GM12801 (cell line): Measurements from ENCODE around the gene PRKCA.

Experiments
- CTCF ChIP-seq: IDR thresholded peaks from one replicate; pipeline ENCODE4 v1.5.1; 2011; ENCODE audit warnings: control low read depth; ENCODE audit not compliant: insufficient read length; ENCODE audit errors: extremely low read depth

PRKCA gene

DNA sequence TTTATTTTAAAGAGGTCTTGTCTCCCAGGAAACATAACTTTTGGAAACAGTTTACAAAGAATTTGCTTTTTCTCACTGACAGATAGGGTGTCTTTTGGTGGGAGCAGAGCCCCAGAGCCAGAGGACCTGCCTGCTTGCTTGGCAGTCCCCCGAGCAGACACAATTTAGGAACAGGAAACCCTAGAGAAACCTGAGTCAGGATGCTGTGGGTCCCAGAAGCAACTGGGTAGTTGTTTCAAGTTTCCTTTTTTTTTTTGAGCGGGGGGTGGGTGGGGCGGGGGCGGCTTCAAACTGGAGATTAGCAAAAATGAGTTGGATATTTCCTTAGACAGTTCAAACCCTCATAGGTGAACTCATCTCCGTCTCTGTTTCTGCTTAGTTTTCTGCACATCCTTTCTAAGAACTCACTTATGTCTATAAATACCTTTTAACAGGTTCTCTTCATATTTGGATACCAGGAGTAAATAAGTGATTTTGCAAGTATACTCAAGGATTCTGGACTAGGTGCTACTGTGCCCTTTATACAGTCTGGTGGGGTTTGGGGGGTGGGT is 135.1 kb downstream of the PRKCA start:
- no peak for TF ChIP-seq CTCF

GRCh38 chr17:66438101-66438500 is 135.7 kb downstream of the PRKCA start:
- TF ChIP-seq CTCF: no peak

DNA sequence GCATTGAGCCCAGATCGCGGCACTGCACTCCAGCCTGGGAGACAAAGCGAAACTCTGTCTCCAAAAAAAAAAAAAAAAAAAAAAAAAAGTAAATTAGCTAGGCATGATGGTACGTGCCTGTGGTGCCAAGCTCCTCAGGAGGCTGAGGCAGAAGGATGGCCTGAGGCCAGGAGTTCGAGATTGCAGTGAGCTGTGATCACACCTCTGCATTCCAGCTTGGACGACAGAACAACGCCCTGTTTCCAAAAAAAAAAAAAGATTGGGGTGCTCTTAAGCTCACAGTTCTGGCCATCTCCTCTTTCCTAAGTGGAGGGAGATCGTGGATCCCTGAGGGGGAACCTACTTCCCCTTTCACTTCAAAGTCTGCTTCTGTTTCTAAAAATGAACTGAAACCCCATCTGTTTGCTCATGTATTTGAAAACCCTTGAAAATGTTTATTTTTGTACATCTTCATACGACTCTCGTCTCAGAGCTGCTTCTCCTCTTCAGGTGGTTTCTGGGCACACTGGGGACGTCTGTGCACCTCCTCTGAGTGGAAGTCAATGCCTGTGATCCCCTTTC is 138.8 kb downstream of the PRKCA start:
- no peak for TF ChIP-seq CTCF

- no peak for TF ChIP-seq CTCF
These were observed 140.8 kb downstream of the PRKCA start for GRCh38 chr17:66443166-66443565.

GRCh38 chr17:66443606-66444005 is 141.2 kb downstream of the PRKCA start:
- TF ChIP-seq CTCF: no peak

DNA sequence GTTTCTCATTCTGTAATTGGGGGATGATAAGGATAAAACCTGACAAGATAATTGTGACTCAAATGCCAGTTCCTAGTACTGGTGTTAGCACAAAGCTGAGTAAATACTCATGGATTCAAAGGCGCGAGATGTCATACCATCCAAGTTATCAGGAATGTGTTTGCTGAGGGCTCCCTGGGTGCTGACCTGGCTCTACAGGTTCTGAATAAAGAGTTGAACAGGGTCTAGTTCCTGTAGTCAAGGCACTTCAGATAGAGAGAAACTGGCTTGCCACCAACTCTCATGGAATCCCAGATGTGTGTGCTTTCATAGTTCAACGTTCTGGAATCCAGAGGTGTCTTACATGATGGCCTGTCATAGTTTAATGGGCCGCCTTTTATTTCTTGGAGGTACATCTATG is 141.6 kb downstream of the PRKCA start:
- TF ChIP-seq CTCF: no peak

DNA sequence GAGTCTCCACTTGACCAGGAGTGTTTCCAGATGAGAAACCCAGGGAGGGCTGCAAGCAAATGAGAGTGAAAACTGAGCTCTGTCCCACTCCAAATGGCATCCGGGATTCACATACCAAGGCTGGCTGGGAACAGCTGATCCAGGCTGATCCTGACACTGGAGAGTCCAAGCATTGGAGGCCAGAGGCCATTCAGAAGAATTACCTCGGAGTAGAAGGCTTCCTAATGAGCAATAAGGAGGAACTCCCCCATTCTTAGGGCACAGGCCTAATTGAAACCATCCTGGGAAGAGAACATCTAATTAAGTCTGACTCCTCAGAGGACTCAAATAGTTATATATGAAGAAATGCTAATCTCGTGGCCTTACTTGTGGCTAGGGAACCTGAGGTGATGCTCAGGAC is 142.8 kb downstream of the PRKCA start:
- TF ChIP-seq CTCF: no peak
